HG02571 (cell line): Measurements from ENCODE around the gene ARRDC1.
A peak's percentile ranks its signal among the peaks of the same experiment; 100 is the strongest.
"Not testable (repeated sequence)": the region's sequence is repeated elsewhere in the genome, so short reads cannot be mapped to it uniquely, and the experiment has no call there.

ENCODE experiments used
- ATAC-seq: cut with Tn5 transposase; IDR thresholded peaks from one replicate; pipeline ENCODE4 v1.9.1; 2021; ENCODE audit warnings: mild to moderate bottlenecking, moderate library complexity; ENCODE audit not compliant: unreplicated experiment

The ARRDC1 gene

GRCh38 chr9:137583347-137583746 lies 22.1 kb upstream of the ARRDC1 start:
- ATAC-seq, result no peak

GRCh38 chr9:137583957-137584356 lies 21.5 kb upstream of the ARRDC1 start:
- ATAC-seq, result no peak

- no peak for ATAC-seq
Measured at GRCh38 chr9:137586854-137587253, 18.6 kb upstream of the ARRDC1 start.

GRCh38 chr9:137588311-137588710 lies 17.2 kb upstream of the ARRDC1 start:
- ATAC-seq, result no peak

- ATAC-seq, result no peak
Measured at GRCh38 chr9:137588891-137589290, 16.6 kb upstream of the ARRDC1 start.

GRCh38 chr9:137589441-137590122 lies 15.9 kb upstream of the ARRDC1 start:
- peak; percentile 14 for ATAC-seq

GRCh38 chr9:137590123-137590468 lies 15.4 kb upstream of the ARRDC1 start:
- no peak for ATAC-seq

- ATAC-seq, result peak; percentile 88
Measured at GRCh38 chr9:137590469-137591383, 14.8 kb upstream of the ARRDC1 start, which contains the start of gene ZMYND19. Gene ZMYND19 (minus strand): TSS chr9:137590512. CDS start chr9:137590263, 249 bp downstream.

- no peak for ATAC-seq
Measured at GRCh38 chr9:137592767-137593166, 12.7 kb upstream of the ARRDC1 start.

GRCh38 chr9:137593176-137593575 lies 12.3 kb upstream of the ARRDC1 start:
- ATAC-seq, result no peak

- not testable (repeated sequence) for ATAC-seq
Measured at GRCh38 chr9:137596577-137596976, 8.9 kb upstream of the ARRDC1 start.

GRCh38 chr9:137598943-137599342 lies 6.5 kb upstream of the ARRDC1 start:
- ATAC-seq, result no peak

- ATAC-seq, result no peak
Measured at GRCh38 chr9:137602661-137603060, 2.8 kb upstream of the ARRDC1 start.

- no peak for ATAC-seq
Measured at GRCh38 chr9:137603879-137604278, 1.6 kb upstream of the ARRDC1 start.

GRCh38 chr9:137604345-137605086 lies 970 bp upstream of the ARRDC1 start:
- no peak for ATAC-seq

- peak; percentile 18 for ATAC-seq
Measured at GRCh38 chr9:137606005-137606621, 627 bp downstream of the ARRDC1 start.

- no peak for ATAC-seq
Measured at GRCh38 chr9:137606734-137607138, 1.2 kb downstream of the ARRDC1 start.

- ATAC-seq, result no peak
Measured at GRCh38 chr9:137607141-137607857, 1.8 kb downstream of the ARRDC1 start.

GRCh38 chr9:137610944-137611343 lies 5.5 kb downstream of the ARRDC1 start:
- ATAC-seq, result no peak
